GM23338 (cell line): ENCODE data around the gene BTBD19. TPM values are rescaled to one million over a fixed set of nuclear protein-coding genes. Genes with fewer than 3 reads are reported as not detected.

Source experiments
- ATAC-seq: fragments of 200-7000 bp; cut with Tn5 transposase; 3 replicates; pipeline ENCODE4 v1.9.1; 2020
- DNase-seq: peaks from one replicate; pipeline ENCODE4 v3.0.0-alpha.2; 2015; ENCODE audit warnings: low spot score
- H2AFZ ChIP-seq: fragments of 200-600 bp; sonication (generic); 2 replicates; pipeline ENCODE4 v1.8.0; 2016; ENCODE audit warnings: antibody characterized with exemption, mild to moderate bottlenecking, moderate library complexity
- H3F3A ChIP-seq: fragments of 200-600 bp; sonication (generic); replicated peaks from 2 replicates; pipeline ENCODE4 v1.8.0; 2017; ENCODE audit warnings: antibody characterized with exemption, mixed run types, low read depth
- H3K27ac ChIP-seq: fragments of 200-600 bp; sonication (generic); 2 replicates; pipeline ENCODE4 v1.6.1; 2016; ENCODE audit warnings: low read depth
- H3K27me3 ChIP-seq: fragments of 200-600 bp; sonication (generic); 2 replicates; pipeline ENCODE4 v1.8.0; 2016; ENCODE audit warnings: mild to moderate bottlenecking, mixed run types, moderate library complexity; ENCODE audit not compliant: insufficient read depth
- H3K36me3 ChIP-seq: fragments of 200-600 bp; sonication (generic); 2 replicates; pipeline ENCODE4 v1.8.0; 2016; ENCODE audit warnings: mild to moderate bottlenecking; ENCODE audit not compliant: insufficient read depth
- H3K4me1 ChIP-seq: fragments of 200-600 bp; sonication (generic); 2 replicates; pipeline ENCODE4 v1.8.0; 2016; ENCODE audit warnings: mild to moderate bottlenecking, moderate library complexity; ENCODE audit not compliant: insufficient read depth
- H3K4me2 ChIP-seq: fragments of 200-600 bp; sonication (generic); 2 replicates; pipeline ENCODE4 v1.7.1; 2017; ENCODE audit warnings: mixed run types
- H3K4me3 ChIP-seq: fragments of 200-600 bp; sonication (generic); 2 replicates; pipeline ENCODE4 v1.6.1; 2016; ENCODE audit warnings: mixed run types
- H3K79me2 ChIP-seq: fragments of 200-600 bp; sonication (generic); replicated peaks from 2 replicates; pipeline ENCODE4 v1.8.0; 2017; ENCODE audit warnings: mild to moderate bottlenecking; ENCODE audit not compliant: insufficient read depth
- H3K9me2 ChIP-seq: fragments of 200-600 bp; sonication (generic); 2 replicates; pipeline ENCODE4 v1.8.0; 2017; ENCODE audit not compliant: insufficient read depth
- H4K20me1 ChIP-seq: fragments of 200-600 bp; sonication (generic); replicated peaks from 2 replicates; pipeline ENCODE4 v1.8.0; 2017; ENCODE audit warnings: mild to moderate bottlenecking; ENCODE audit not compliant: insufficient read depth
- H3K27ac Mint-ChIP-seq: 2 replicates; pipeline ENCODE4 v1.8.0; 2020; ENCODE audit warnings: inconsistent platforms, mild to moderate bottlenecking, moderate library complexity, mixed read lengths
- H3K27me3 Mint-ChIP-seq: 3 replicates; pipeline ENCODE4 v1.8.0; 2022; ENCODE audit warnings: low read depth, mild to moderate bottlenecking, moderate library complexity, mixed read lengths, inconsistent platforms; ENCODE audit not compliant: insufficient read depth, poor library complexity
- H3K36me3 Mint-ChIP-seq: 3 replicates; pipeline ENCODE4 v1.8.0; 2021; ENCODE audit warnings: low read depth, mild to moderate bottlenecking, inconsistent platforms, moderate library complexity, mixed read lengths
- H3K4me1 Mint-ChIP-seq: 3 replicates; pipeline ENCODE4 v1.8.0; 2020; ENCODE audit warnings: mild to moderate bottlenecking, inconsistent platforms, mixed read lengths
- H3K4me3 Mint-ChIP-seq: 3 replicates; pipeline ENCODE4 v1.8.0; 2021; ENCODE audit warnings: moderate library complexity, mild to moderate bottlenecking, inconsistent platforms, mixed read lengths
- H3K9me3 Mint-ChIP-seq: 3 replicates; pipeline ENCODE4 v1.8.0; 2020; ENCODE audit warnings: moderate library complexity, mild to moderate bottlenecking, inconsistent platforms, mixed read lengths
- CREB1 ChIP-seq: fragments of 250-450 bp; sonication (Bioruptor Pico); IDR thresholded peaks from 2 replicates; pipeline ENCODE4 v1.5.0; 2020; ENCODE audit warnings: low read depth, mild to moderate bottlenecking, moderate library complexity
- CTCF ChIP-seq, 2 experiments: fragments of 200-600 bp in 1 of 2; sonication (generic) in 1 of 2; conservative IDR thresholded peaks; 2 replicates each; pipeline versions ENCODE4 v1.5.1 to v1.6.1; 2016 to 2017; ENCODE audit warnings: antibody characterized with exemption in 2 of 2, low read depth in 2 of 2, mild to moderate bottlenecking in 2 of 2, moderate library complexity in 1 of 2
- ETS1 ChIP-seq: IDR thresholded peaks from 2 replicates; pipeline ENCODE4 v1.6.1; 2016; ENCODE audit warnings: antibody characterized with exemption
- EZH2 ChIP-seq: fragments of 200-600 bp; sonication (generic); IDR thresholded peaks from one replicate; pipeline ENCODE4 v1.8.0; 2017; ENCODE audit warnings: antibody characterized with exemption, mild to moderate bottlenecking, low read depth; ENCODE audit not compliant: unreplicated experiment
- JUNB ChIP-seq: IDR thresholded peaks from one replicate; pipeline ENCODE4 v1.6.1; 2016; ENCODE audit warnings: antibody characterized with exemption; ENCODE audit not compliant: unreplicated experiment
- NANOG ChIP-seq: IDR thresholded peaks from 2 replicates; pipeline ENCODE4 v1.6.1; 2016; ENCODE audit warnings: antibody characterized with exemption, borderline replicate concordance
- POLR2AphosphoS5 ChIP-seq: IDR thresholded peaks from 2 replicates; pipeline ENCODE4 v1.6.1; 2016; ENCODE audit warnings: antibody characterized with exemption, low read depth
- STAT1 ChIP-seq: IDR thresholded peaks from one replicate; pipeline ENCODE4 v1.6.1; 2016; ENCODE audit warnings: antibody characterized with exemption; ENCODE audit not compliant: unreplicated experiment
- ZNF114 ChIP-seq: fragments of 250-450 bp; sonication (Bioruptor Pico); IDR thresholded peaks from 2 replicates; pipeline ENCODE4 v1.5.0; 2020; ENCODE audit warnings: mild to moderate bottlenecking, moderate library complexity
- ZNF331 ChIP-seq: fragments of 250-450 bp; sonication (Bioruptor Pico); IDR thresholded peaks from 2 replicates; pipeline ENCODE4 v1.5.0; 2020; ENCODE audit warnings: low read depth, mild to moderate bottlenecking, moderate library complexity
- ZNF462 ChIP-seq: fragments of 250-450 bp; sonication (Bioruptor Pico); IDR thresholded peaks from 2 replicates; pipeline ENCODE4 v1.5.0; 2020; ENCODE audit warnings: mild to moderate bottlenecking, moderate library complexity
- polyA plus RNA-seq: library from polyadenylated mRNA; unstranded; fragments of >200 nt; fragmentation: Nextera tagmentation; extraction: Ambion mirVana; gene quantifications from 2 replicates; pipeline ENCODE4 v1.2.1, GENCODE V29; 2016
- total RNA-seq: library from RNA; depleted of rRNA; stranded (reverse); fragments of >200 nt; shearing (Covaris generic); gene quantifications from 2 replicates; pipeline ENCODE4 v1.2.3, GENCODE V29; 2014

The BTBD19 gene
- total and polyA plus RNA-seq, 2 experiments from 2014 or later: 0.37 to 0.66 TPM

- TF ChIP-seq EZH2: no peak
- TF ChIP-seq ETS1: no peak
- TF ChIP-seq NANOG: no peak
- TF ChIP-seq STAT1: no peak
- TF ChIP-seq CTCF (conservative IDR thresholded peaks at IDR 0.05; ENCODE audit: low read depth in 2 of 2): no peak
Measured at GRCh38 chr1:44811234-44811633, 2.9 kb downstream of the BTBD19 start (continued).

- Histone ChIP-seq H3K79me2 (no peaks in the 10 kb centered on the region), H3K27me3 (peaks cover 11% of the 10 kb centered on the region), H2AFZ (peak overlapping the region; percentile 87), H3K4me3 (peak overlapping the region; percentile 88), H3K36me3 (no peaks in the 10 kb centered on the region), H3K9me2 (no peaks in the 10 kb centered on the region), H3K4me2 (peak overlapping the region; percentile 95), H4K20me1 (no peaks in the 10 kb centered on the region), H3K27ac (no peak overlapping the region), H3K4me1 (peaks cover 25% of the 10 kb centered on the region), H3F3A (peaks cover 10% of the 10 kb centered on the region)
- Mint-ChIP-seq H3K27ac (no peak overlapping the region), H3K9me3 (peaks cover 4% of the 10 kb centered on the region; the same call in 2 of the 3 replicates), H3K36me3 (peaks cover 3% of the 10 kb centered on the region; the same call in 1 of the 3 replicates), H3K4me1 (peaks cover 32% of the 10 kb centered on the region), H3K4me3 (peak overlapping the region; percentile 83), H3K27me3 (peaks cover 24% of the 10 kb centered on the region)
- peak; percentile 55 for ATAC-seq
- TF ChIP-seq ETS1 (no peak), CREB1 (no peak), ZNF462 (CRISPR knock-in tag) (no peak), EZH2 (no peak), JUNB (no peak), POLR2AphosphoS5 (no peak), ZNF331 (CRISPR knock-in tag) (no peak), ZNF114 (no peak), NANOG (no peak), CTCF (conservative IDR thresholded peaks at IDR 0.05; ENCODE audit: low read depth in 2 of 2) (no peak)
- no peak for DNase-seq
Measured at GRCh38 chr1:44812822-44813543, 4.7 kb downstream of the BTBD19 start.
